ENCODE data around the gene IFNL4.

GRCh38 chr19:39297931-39298634 lies 49.4 kb upstream of the IFNL4 start:
- TF ChIP-seq ATF2 (IDR thresholded peaks at IDR 0.05; ENCODE audit: low read length) (no peak), RAD21 (IDR thresholded peaks at IDR 0.05; ENCODE audit: insufficient read depth, low read depth, low read length) (no peak), CEBPZ (IDR thresholded peaks at IDR 0.05; ENCODE audit: low read depth, low read length) (no peak), MYC (IDR thresholded peaks at IDR 0.05; ENCODE audit: insufficient read depth, insufficient read length, insufficient replicate concordance, low read length, severe bottlenecking) (no peak), SIN3A (IDR thresholded peaks at IDR 0.05; ENCODE audit: low read depth, low read length) (no peak)
